Motor neuron (in vitro differentiated cells): ENCODE results near the gene ABHD11. TPM values are rescaled to one million over a fixed set of nuclear protein-coding genes. Genes with fewer than 3 reads are reported as not detected.
"Not testable (repeated sequence)": the region's sequence is repeated elsewhere in the genome, so short reads cannot be mapped to it uniquely, and the experiment has no call there.

Experiments
- ATAC-seq, 8 experiments: fragments of 200-7000 bp; cut with Tn5 transposase; replicated peaks in 6 of 8; 2 replicates each; pipeline ENCODE4 v1.8.0; 2021; ENCODE audit warnings: mild to moderate bottlenecking in 8 of 8, moderate library complexity in 8 of 8
- H3K27ac ChIP-seq, 2 donors: fragments of 250-450 bp; sonication (Bioruptor Pico); 2 replicates each; pipeline ENCODE4 v1.9.0; 2021; ENCODE audit warnings: antibody characterized with exemption in 2 of 2, mild to moderate bottlenecking in 2 of 2, moderate library complexity in 1 of 2
- H3K4me1 ChIP-seq, 2 donors: fragments of 250-450 bp; sonication (Bioruptor Pico); replicated peaks in 1 of 2; 2 replicates each; pipeline ENCODE4 v1.6.1; 2021; ENCODE audit warnings: antibody characterized with exemption in 2 of 2, mild to moderate bottlenecking in 2 of 2, moderate library complexity in 1 of 2
- H3K4me3 ChIP-seq, 5 donors: fragments of 250-450 bp; sonication (Bioruptor Pico); 2 replicates each; pipeline ENCODE4 v1.9.0; 2021; ENCODE audit warnings: antibody characterized with exemption in 5 of 5, mild to moderate bottlenecking in 5 of 5, moderate library complexity in 4 of 5
- WGBS, 10 experiments: fragments of 450-650 bp; shearing (Covaris generic); methylation state at CpG; one replicate each; pipeline ENCODE4 v1.0.0; 2022; 5-methylcytosine and 5-hydroxymethylcytosine counted together
- in situ Hi-C, 9 experiments: fragments of 400-800 bp; cut with MboI; loops; one replicate each; pipeline ENCODE4 v1.15.0; 2021; ENCODE audit warnings: low sequenced_read_pairs in 9 of 9, low pct_unique_long_range_greater_than_20kb in 2 of 9; ENCODE audit not compliant: unreplicated experiment in 9 of 9
- total RNA-seq, 8 experiments: library from RNA; unstranded; fragments of 300-600 nt; gene quantifications; 2 replicates each; pipeline versions ENCODE4 v1.2.3 to v1.2.4, GENCODE V29; 2022

Gene ABHD11
- total RNA-seq, 8 experiments from 2014 or later: 6.4 to 22.0 (median 13.3) TPM

DNA sequence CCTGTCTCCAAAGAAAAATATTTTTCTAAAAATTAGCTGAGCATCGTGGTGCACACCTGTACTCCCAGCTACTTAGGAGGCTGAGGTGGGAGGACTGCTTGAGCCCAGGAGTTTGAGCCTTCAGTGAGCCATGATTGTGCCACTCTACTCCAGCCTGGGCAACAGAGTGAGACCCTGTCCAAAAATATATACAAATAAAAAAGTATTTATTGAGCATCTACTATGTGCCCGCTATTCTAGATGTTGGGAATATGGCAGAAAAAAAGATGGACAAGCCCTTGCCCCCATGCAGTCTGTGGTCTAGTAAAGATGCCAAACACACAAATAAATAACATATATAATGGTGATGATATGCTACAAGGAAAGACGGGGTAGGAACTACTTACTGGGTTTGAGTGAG lies 14.8 kb downstream of the ABHD11 start:
- Histone ChIP-seq H3K4me3 (no peak overlapping the region), H3K27ac (no peak overlapping the region), H3K4me1 (peaks cover 0 to under 1% of the 10 kb centered on the region in 2 donors)
- WGBS, 10 experiments: 63 to 100% (median 100%) methylated on average over 1 to 3 of the region's 3 CpGs; no CpG with 5 or more reads in 2 of the 10 experiments
- no peak for ATAC-seq
- in situ Hi-C loops: loop anchor here in 3 of 9 experiments (10.0 kb wide), 1 partner anchor 119 kb away; no protein-coding TSS in a partner anchor

DNA sequence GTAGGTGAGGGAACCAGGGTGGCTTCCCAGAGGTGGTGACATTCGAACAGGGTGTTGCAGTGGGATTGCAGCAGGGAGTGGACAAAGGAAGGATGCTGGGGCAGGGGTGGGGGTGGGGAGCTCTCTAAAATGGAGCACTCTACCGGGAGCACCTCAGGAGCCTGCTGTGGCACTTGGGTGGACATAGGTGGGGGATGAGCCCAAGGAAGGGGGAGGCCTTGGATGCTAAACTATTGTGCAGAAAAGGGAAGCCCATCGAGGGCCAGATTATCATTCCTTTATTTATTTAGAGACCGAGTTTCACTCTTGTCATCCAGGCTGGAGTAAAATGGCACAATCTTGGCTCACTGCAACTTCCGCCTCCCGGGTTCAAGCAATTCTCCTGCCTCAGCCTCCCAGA lies 15.8 kb downstream of the ABHD11 start:
- Histone ChIP-seq H3K4me3 (no peak overlapping the region), H3K27ac (no peak overlapping the region), H3K4me1 (peaks cover 9 to 11% of the 10 kb centered on the region in 2 donors)
- ATAC-seq: no peak
- 68 to 100% (median 85%) methylated on average over 2 to 4 of the region's 6 CpGs; no CpG with 5 or more reads in 6 of the 10 experiments for WGBS, 10 experiments
- in situ Hi-C loops: loop anchor here in 3 of 9 experiments (10.0 kb wide), 1 partner anchor 118 kb away; no protein-coding TSS in a partner anchor

DNA sequence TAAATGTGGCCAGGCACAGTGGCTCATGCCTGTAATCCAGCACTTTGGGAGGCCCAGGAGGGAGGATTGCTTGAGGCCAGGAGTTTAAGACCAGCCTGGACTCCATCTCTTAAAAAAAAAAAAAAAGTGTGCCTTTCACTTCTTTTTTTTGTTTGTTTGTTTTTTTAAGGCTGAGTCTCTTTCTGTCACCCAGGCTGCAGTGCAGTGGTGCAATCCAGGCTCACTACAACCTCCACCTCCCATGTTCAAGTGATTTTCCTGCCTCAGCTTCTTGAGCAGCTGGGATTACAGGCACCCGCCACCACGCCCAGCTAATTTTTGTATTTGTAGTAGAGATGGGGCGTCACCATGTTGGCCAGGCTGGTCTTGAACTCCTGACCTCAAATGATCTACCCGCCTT lies 16.4 kb downstream of the ABHD11 start:
- peaks cover 9 to 11% of the 10 kb centered on the region in 2 donors for H3K4me1 ChIP-seq
- H3K4me3 ChIP-seq, H3K27ac ChIP-seq, ATAC-seq: not testable (repeated sequence)
- WGBS, 10 experiments: 31 to 100% (median 76%) methylated on average over 1 to 4 of the region's 4 CpGs; no CpG with 5 or more reads in 3 of the 10 experiments
- in situ Hi-C loops: loop anchor here in 3 of 9 experiments (10.0 kb wide), 1 partner anchor 117 kb away; no protein-coding TSS in a partner anchor

DNA sequence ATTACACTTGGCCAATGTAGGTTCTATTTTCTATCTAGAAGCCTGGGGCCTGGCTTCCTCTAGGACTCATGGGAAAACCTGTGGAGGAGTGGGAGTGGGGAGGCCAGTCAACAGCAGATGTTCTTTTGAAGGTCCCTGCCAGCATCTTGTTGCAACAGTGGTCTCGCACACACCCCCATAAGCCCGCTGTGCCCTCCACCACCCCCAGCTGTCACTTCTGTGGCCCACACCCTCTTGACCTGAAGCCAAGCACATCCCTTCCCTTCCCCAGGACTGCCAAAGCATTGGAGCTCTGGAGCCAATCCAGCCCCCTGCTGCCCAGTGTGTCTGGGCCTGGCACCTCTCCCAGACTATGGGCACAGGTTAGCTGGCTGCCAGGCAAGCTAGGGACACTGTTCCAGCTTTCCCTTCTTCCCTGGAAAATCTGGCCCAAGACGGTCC lies 17.2 kb downstream of the ABHD11 start:
- peak in 1 of 8 experiments; percentile 4 for ATAC-seq

DNA sequence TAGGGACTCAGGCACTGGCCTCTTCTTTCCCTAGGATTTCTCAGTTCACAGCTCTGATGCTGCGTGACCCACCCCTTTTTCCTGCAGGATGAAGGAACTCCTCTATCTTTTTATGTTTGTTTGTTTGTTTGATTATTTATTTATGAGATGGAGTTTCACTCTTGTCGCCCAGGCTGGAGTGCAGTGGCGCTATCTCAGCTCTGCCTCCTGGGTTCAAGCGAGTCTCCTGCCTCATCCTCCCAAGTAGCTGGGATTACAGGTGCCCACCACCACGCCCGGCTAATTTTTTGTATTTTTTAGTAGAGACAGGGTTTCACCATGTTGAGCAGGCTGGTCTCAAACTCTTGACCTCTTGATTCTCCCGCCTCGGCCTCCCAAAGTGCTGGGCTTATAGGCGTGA lies 18.2 kb downstream of the ABHD11 start:
- H3K27ac ChIP-seq: peak overlapping the region in 1 of 2 donors; percentile 33
- not testable (repeated sequence) for ATAC-seq, H3K4me3 ChIP-seq
- 82 to 100% (median 95%) methylated on average over 1 to 7 of the region's 9 CpGs; no CpG with 5 or more reads in 2 of the 10 experiments for WGBS, 10 experiments
- H3K4me1 ChIP-seq: peaks cover 18 to 25% of the 10 kb centered on the region in 2 donors
- in situ Hi-C loops: loop anchor here in 3 of 9 experiments (10.0 kb wide), 1 partner anchor 116 kb away; no protein-coding TSS in a partner anchor

More for the DNA sequence above, 17.2 kb downstream of the ABHD11 start:
- Histone ChIP-seq H3K4me1 (peaks cover 9 to 16% of the 10 kb centered on the region in 2 donors), H3K27ac (no peak overlapping the region), H3K4me3 (no peak overlapping the region)
- 42 to 80% (median 63%) methylated on average over 1 to 3 of the region's 3 CpGs; no CpG with 5 or more reads in 6 of the 10 experiments for WGBS, 10 experiments
- in situ Hi-C loops: loop anchor here in 3 of 9 experiments (10.0 kb wide), 1 partner anchor 117 kb away; no protein-coding TSS in a partner anchor

DNA sequence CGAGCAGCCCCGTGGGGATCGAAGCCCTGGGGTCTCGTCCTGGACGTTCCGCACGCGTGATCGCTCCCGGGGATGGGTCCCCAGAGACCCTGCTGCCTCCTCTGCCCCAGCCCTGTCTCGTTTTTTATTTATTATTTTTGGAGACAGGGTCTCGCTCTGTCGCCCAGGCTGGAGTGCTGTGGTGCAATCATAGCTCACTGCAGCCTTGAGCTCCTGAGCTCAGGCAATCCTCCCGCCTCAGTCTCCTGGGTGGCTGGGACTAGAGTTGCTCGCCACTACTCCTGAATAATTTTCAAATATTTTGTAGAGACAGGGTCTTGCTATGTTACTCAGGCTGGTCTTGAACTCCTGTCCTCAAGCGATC lies 18.8 kb downstream of the ABHD11 start:
- Histone ChIP-seq H3K27ac (peak overlapping the region in 1 of 2 donors; percentile 33), H3K4me1 (peaks cover 21 to 32% of the 10 kb centered on the region in 2 donors), H3K4me3 (peak overlapping the region; percentile 65 to 100 (median 98))
- 0 to 100% (median 20%) methylated on average over 1 to 3 of the region's 16 CpGs; no CpG with 5 or more reads in 5 of the 10 experiments for WGBS, 10 experiments
- ATAC-seq: peak in 4 of 8 experiments; percentile 4 to 49 (median 35)
- in situ Hi-C loops: loop anchor here in 3 of 9 experiments (10.0 kb wide), 1 partner anchor 115 kb away; no protein-coding TSS in a partner anchor

DNA sequence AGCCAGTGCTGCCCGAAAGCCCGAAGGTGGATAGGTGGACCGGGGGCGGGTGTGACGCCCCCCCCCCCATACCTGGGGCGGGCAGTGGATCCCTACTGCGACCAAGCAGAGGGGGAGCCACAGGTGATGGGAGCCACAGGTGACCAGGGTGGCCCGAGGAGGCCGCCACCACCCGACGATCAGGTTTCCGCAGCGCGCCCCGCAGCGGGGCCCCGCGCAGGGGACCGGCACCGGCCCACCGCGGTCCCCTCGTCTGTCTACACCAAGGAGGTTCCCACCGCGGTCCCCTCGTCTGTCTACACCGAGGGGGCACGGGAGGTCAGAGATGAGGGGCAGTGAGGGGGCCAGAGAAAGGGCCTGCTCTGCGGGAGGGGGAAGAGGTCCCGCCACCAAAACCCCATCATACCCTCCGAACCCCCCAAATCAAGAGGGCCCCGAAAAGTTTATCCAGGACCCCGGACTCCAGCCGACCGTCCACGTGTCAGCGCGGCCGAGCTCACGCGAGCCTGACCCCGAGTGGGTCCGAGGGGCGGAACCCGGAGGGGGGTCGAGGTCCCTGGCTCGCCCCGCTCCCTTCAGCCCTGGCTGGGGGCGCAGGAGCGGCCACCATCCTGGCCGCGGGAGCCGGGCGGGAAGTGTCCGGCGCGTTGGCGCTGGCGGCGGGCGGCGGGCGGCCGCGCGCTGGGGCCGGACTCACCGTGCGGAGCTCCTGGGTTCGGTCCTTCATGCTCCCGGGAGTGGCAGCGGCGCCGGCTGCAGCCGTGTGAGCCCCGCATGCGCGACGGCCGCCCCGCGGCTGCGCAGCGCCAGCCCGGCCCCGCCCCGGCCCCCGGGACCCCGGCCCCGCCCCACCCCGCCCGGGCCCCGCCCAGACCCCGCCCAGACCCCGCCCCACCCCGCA lies 19.4 kb downstream of the ABHD11 start, which contains the start of gene STX1A:
Gene STX1A, minus strand, starts transcription at position 765 of the 901 bp plus-strand sequence. Its CDS starts 38 bp downstream, at position 727.
- ATAC-seq: peak; percentile 16 to 84 (median 52)
- H3K4me3 ChIP-seq: peak within 1 kb of the TSS; percentile 65 to 100 (median 98)
- H3K27ac ChIP-seq: peak within 1 kb of the TSS; percentile 9 to 33
- H3K4me1 ChIP-seq: peaks cover 21 to 32% of the 10 kb centered on the region in 2 donors
- no CpG with 5 or more reads among the region's 96 CpGs for WGBS, 10 experiments
- in situ Hi-C loops: no loop called here

DNA sequence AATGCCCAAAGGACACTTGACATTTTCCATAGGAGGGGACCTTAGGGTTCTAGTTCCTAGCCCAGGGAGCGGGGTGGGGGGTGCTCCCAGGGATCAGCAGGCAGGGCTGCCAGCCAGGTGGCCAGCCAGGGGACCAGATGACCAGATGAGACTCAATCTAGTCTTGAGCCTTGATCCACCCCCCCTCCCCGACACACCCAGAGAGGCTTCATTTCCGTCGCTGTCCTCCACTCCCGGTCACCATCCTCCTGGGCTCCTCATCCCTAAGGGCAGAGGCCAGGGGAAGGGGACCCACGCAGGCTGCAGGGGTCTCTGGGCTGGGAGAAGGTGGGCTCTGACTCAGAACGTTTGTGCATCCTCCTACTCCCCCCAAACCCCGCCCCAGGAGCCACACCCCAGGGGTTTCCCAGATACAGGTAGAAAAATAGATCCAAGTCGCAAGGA lies 20.1 kb downstream of the ABHD11 start:
- no peak overlapping the region for H3K27ac ChIP-seq
- no peak for ATAC-seq
- H3K4me3 ChIP-seq: peak overlapping the region; percentile 65 to 100 (median 98)
- 48% methylated on average over 4 of the region's 9 CpGs; no CpG with 5 or more reads in 9 of the 10 experiments for WGBS, 10 experiments
- H3K4me1 ChIP-seq: peaks cover 21 to 32% of the 10 kb centered on the region in 2 donors
- in situ Hi-C loops: no loop called here

DNA sequence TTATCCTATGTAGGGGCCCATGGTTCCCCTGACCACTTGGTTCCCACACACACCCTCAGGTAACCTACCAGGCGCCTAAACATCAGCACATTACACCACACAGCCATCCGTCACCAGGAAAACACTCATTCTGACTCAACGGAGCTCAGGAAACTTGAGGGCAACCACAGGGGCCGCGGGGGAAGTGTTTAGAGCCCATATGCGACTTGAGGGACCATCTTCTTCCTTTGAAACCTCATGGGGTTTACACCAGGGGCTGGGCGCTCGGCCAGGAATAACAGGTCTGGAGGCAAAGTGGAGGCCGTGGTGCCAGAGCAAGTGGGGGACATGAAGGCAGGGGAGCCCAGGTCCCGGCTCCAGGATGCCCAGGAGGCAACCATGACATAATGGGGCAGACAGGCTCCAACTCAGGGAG lies 20.6 kb downstream of the ABHD11 start:
- H3K4me1 ChIP-seq: peaks cover 21 to 32% of the 10 kb centered on the region in 2 donors
- in situ Hi-C loops: no loop called here
- H3K4me3 ChIP-seq: peak overlapping the region in 3 of 5 donors; percentile 65 to 100 (median 100)
- WGBS, 10 experiments: 9 to 100% (median 20%) methylated on average over 1 to 4 of the region's 10 CpGs; no CpG with 5 or more reads in 5 of the 10 experiments
- ATAC-seq: no peak
- no peak overlapping the region for H3K27ac ChIP-seq

DNA sequence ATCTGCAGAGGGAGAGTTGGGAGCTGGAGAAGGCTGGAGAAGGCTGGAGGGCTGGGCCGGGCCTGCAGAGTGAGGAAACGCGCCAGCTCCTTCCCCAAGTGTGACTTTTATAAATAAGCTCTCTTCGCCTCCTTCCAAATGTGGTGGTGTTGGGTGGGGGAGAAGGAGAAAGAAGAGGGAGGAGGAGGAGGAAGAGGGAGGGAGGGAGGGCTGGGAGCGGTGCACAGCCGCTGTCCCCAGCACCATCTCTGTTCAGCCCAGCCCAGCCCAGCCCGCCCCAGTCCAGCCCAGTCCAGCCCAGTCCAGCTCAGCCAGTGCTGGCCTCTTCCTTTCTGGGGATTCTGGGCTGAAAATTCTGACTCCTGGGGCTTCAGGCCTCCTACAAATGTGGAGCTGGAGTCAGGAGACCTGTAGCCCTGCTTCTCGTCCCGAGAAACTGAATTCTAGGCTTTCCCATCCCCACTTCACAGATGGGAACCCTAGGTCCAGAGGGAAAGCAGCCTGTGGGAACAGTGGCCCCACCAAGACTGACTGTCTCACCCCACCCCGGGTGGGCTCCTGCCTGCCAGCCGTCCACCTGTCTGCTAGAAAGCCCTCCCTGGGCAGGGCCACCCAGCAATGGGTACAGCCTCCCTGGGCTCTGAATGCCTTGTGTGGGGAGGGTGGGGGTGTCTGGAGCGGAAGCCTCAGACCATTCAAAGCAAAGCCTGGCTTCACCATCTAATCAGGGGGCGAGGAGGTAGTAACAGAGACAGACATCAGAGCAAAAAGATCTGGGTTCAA lies 21.4 kb downstream of the ABHD11 start:
- in situ Hi-C loops: no loop called here
- peaks cover 21 to 32% of the 10 kb centered on the region in 2 donors for H3K4me1 ChIP-seq
- no peak overlapping the region for H3K4me3 ChIP-seq
- peak in 2 of 8 experiments; percentile 6 to 22 for ATAC-seq
- WGBS, 10 experiments: 80 to 100% (median 100%) methylated on average over 1 of the region's 13 CpGs; no CpG with 5 or more reads in 7 of the 10 experiments
- no peak overlapping the region for H3K27ac ChIP-seq

DNA sequence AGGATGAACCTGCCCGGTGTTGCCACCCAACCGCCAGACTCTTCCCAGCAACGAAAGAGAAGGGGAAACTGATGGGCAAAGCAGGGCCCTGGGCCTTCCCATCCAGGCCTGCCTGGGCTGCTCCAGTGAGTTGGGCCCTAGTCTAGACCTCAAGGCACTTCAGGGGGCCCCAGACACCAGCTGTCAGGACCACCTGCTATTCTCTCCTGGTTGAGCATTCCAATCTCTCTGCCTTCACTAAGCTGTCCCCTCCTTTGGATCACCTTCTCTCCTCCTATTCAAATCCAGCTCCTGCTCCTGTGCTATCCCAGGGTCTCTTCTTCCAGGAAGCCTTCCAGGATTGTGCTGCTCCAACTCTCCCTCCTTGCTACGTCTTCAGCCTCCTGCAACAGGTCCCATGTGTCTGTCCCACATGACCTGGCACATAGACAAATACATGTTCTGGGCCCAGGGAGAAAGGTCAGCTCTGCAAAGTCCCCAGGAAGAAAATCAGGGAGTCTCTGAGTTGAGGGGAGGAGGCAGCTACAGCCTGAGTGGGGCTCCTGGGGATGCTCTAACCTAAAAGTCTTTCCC lies 22.2 kb downstream of the ABHD11 start:
- Histone ChIP-seq H3K27ac (peak overlapping the region in 1 of 2 donors; percentile 68), H3K4me1 (peaks cover 21 to 32% of the 10 kb centered on the region in 2 donors), H3K4me3 (no peak overlapping the region)
- in situ Hi-C loops: no loop called here
- 93% methylated on average over 2 of the region's 4 CpGs; no CpG with 5 or more reads in 9 of the 10 experiments for WGBS, 10 experiments
- no peak for ATAC-seq
